Transverse colon (tissue), 4 donors: ENCODE results near the gene VRTN. TPM values are rescaled to one million over a fixed set of nuclear protein-coding genes. Genes with fewer than 3 reads are reported as not detected.
A peak's percentile ranks its signal among the peaks of the same experiment; 100 is the strongest.

Source experiments
- DNase-seq: peaks from one replicate; pipeline ENCODE4 v3.0.0-alpha.2; 2019
- H3K27ac ChIP-seq, 4 donors: fragments of 200-600 bp; sonication (generic); 2 replicates each; pipeline ENCODE4 v1.5.1; 2016 to 2018; ENCODE audit warnings: inconsistent platforms in 4 of 4
- H3K27me3 ChIP-seq: fragments of 200-600 bp; sonication (generic); 2 replicates; pipeline ENCODE4 v1.5.1; 2017; ENCODE audit warnings: inconsistent platforms
- H3K36me3 ChIP-seq, 4 donors: fragments of 200-600 bp; sonication (generic); 2 replicates each; pipeline ENCODE4 v1.5.1; 2017 to 2019; ENCODE audit warnings: inconsistent platforms in 4 of 4
- H3K4me1 ChIP-seq, 4 donors: fragments of 200-600 bp; sonication (generic); 2 replicates each; pipeline ENCODE4 v1.5.1; 2017 to 2020; ENCODE audit warnings: inconsistent platforms in 4 of 4
- H3K4me3 ChIP-seq, 4 donors: fragments of 200-600 bp; sonication (generic); 1 replicate in 1 of 4; 2 replicates in 3 of 4; pipeline versions ENCODE4 v1.5.1 to v1.6.1; 2017 to 2019; ENCODE audit warnings: inconsistent platforms in 4 of 4
- H3K9me3 ChIP-seq, 2 donors: fragments of 200-600 bp; sonication (generic); 2 replicates each; pipeline ENCODE4 v1.5.1; 2017 to 2019; ENCODE audit warnings: inconsistent platforms in 2 of 2
- EP300 ChIP-seq: sonication (generic); formaldehyde crosslinking; IDR thresholded peaks from one replicate; pipeline ENCODE4 v1.6.1; 2017; ENCODE audit warnings: antibody characterized with exemption, low read depth
- POLR2A ChIP-seq: fragments of 450-650 bp; IDR thresholded peaks from one replicate; pipeline ENCODE4 v1.6.1; 2016; ENCODE audit warnings: antibody characterized with exemption, mild to moderate bottlenecking, moderate library complexity
- POLR2AphosphoS5 ChIP-seq, 3 donors: sonication (generic); formaldehyde crosslinking; IDR thresholded peaks; one replicate each; pipeline ENCODE4 v1.6.1; 2016; ENCODE audit warnings: antibody characterized with exemption in 3 of 3
- WGBS, 2 donors: methylation state at CpG; one replicate each; pipeline ENCODE4 v1.1.5; 2018; ENCODE audit warnings: low coverage in 1 of 2; 5-methylcytosine and 5-hydroxymethylcytosine counted together
- in situ Hi-C, 4 donors: fragments of 200-750 bp; cut with MboI; loops; one replicate each; pipeline versions ENCODE4 v1.15.0 to v1.15.1; 2017; ENCODE audit warnings: low sequenced_read_pairs in 3 of 4, low pct_ligation_motif_present in 1 of 4, low pct_unique_long_range_greater_than_20kb in 1 of 4
- intact Hi-C: fragments of 100-400 bp; cut with DNase I; formaldehyde crosslinking; loops from one replicate; pipeline ENCODE4 v1.15.1; 2023; ENCODE audit warnings: low total_unique reads
- total RNA-seq, 4 donors: library from RNA; depleted of rRNA; stranded (reverse); fragments of >200 nt; gene quantifications; one replicate each; pipeline ENCODE4 v1.1.0, GENCODE V29; 2016
- TF ChIP-seq, protein P1 (sequence below), 5 experiments: fragments of 200-600 bp in 3 of 5; fragments of 450-650 bp in 2 of 5; sonication (generic) in 3 of 5; IDR thresholded peaks; 1 replicate in 2 of 5; 2 replicates in 3 of 5; pipeline ENCODE4 v1.5.1; 2016 to 2017; ENCODE audit warnings: antibody characterized with exemption in 5 of 5, inconsistent platforms in 3 of 5, mild to moderate bottlenecking in 2 of 5, moderate library complexity in 1 of 5

VRTN gene
- total RNA-seq, 4 donors from 2014 or later, result not detected

DNA sequence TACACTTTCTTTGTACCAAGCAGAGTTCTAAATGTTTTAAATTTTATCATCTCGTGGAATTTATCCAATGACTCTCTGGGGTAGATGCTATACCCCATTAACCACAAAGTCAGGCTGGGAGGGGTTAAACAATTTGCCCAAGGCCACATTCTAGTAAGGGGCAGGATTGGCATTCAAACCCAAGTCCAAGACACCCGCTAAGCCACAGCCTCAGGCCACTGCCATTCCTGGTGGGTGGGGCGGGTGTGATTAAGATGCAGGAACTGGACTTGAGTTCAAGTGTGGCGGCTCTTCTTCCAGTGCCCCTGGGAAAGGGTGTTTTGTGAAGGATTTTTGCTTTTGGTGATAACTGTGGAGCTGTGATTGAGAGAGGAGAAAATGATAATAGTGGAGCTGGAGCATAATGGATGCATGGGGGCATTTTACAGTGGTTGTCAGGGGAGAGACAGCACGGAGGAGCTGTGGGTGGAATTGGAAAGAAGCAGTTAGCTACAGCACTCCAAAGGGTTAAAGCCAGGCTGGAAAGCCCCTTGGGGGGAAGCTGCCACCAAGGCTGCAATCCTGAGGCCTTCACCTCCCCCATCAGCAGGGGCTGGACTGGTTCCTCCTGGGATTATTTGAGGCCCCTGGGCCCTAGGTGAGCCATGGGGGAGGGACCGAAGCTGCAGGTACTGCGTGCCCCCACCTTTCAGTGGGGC is 1.0 kb upstream of the VRTN start:
- WGBS, 2 donors, result 73 to 80% methylated on average over 2 to 7 of the region's 7 CpGs
- DNase-seq, result no peak
- in situ Hi-C loops, result no loop called here

DNA sequence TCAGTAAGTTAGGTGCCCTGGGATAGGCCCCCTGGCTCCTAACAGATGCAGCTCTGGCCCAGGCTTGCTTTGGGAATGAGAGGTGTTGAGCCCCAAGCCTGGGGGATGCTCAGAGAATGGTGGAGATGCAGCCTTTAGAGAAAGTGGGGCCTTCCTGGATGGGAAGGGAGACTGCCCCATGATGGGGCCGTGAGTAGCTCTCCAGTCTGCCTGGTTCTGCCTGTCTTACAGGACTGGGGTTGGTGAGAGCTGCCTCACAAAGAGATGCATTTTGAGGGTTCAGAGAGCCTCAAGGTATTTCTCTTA is 523 bp upstream of the VRTN start:
- Histone ChIP-seq H3K27me3 (peaks cover 14% of the 10 kb centered on the region), H3K36me3 (no peaks in the 10 kb centered on the region), H3K27ac (no peak overlapping the region), H3K4me3 (no peak overlapping the region), H3K9me3 (no peaks in the 10 kb centered on the region), H3K4me1 (peaks cover 0 to 9% (median 7%) of the 10 kb centered on the region in 4 donors)
- 63% methylated on average over 1 of the region's 1 CpG; no CpG with 5 or more reads in 1 of the 2 donors for WGBS, 2 donors
- DNase-seq, result no peak
- TF ChIP-seq POLR2AphosphoS5 (IDR thresholded peaks at IDR 0.05), result no peak
- no peak for TF ChIP-seq EP300
- TF ChIP-seq, protein P1, sequence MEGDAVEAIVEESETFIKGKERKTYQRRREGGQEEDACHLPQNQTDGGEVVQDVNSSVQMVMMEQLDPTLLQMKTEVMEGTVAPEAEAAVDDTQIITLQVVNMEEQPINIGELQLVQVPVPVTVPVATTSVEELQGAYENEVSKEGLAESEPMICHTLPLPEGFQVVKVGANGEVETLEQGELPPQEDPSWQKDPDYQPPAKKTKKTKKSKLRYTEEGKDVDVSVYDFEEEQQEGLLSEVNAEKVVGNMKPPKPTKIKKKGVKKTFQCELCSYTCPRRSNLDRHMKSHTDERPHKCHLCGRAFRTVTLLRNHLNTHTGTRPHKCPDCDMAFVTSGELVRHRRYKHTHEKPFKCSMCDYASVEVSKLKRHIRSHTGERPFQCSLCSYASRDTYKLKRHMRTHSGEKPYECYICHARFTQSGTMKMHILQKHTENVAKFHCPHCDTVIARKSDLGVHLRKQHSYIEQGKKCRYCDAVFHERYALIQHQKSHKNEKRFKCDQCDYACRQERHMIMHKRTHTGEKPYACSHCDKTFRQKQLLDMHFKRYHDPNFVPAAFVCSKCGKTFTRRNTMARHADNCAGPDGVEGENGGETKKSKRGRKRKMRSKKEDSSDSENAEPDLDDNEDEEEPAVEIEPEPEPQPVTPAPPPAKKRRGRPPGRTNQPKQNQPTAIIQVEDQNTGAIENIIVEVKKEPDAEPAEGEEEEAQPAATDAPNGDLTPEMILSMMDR (IDR thresholded peaks at IDR 0.05), result no peak
- TF ChIP-seq POLR2A, result no peak
- in situ Hi-C loops (no loop called here), intact Hi-C loops (no loop called here)

More for the DNA sequence above, 1.0 kb upstream of the VRTN start:
- TF ChIP-seq POLR2AphosphoS5 (IDR thresholded peaks at IDR 0.05), result no peak
- TF ChIP-seq EP300, result no peak
- TF ChIP-seq POLR2A, result no peak
- no peak overlapping the region for H3K27ac ChIP-seq
- no peaks in the 10 kb centered on the region for H3K9me3 ChIP-seq
- intact Hi-C loops, result no loop called here
- peaks cover 0 to 9% (median 7%) of the 10 kb centered on the region in 4 donors for H3K4me1 ChIP-seq
- H3K27me3 ChIP-seq, result peaks cover 14% of the 10 kb centered on the region
- no peaks in the 10 kb centered on the region for H3K36me3 ChIP-seq
- H3K4me3 ChIP-seq, result no peak overlapping the region

- TF ChIP-seq, protein P1 (IDR thresholded peaks at IDR 0.05), result no peak
- no peak for TF ChIP-seq POLR2AphosphoS5 (IDR thresholded peaks at IDR 0.05)
- TF ChIP-seq POLR2A, result no peak
- TF ChIP-seq EP300, result no peak
- Histone ChIP-seq H3K36me3 (no peaks in the 10 kb centered on the region), H3K4me1 (peaks cover 0 to 9% (median 7%) of the 10 kb centered on the region in 4 donors), H3K27ac (no peak overlapping the region), H3K27me3 (peaks cover 14% of the 10 kb centered on the region), H3K4me3 (no peak overlapping the region), H3K9me3 (no peaks in the 10 kb centered on the region)
- intact Hi-C loops (no loop called here), in situ Hi-C loops (no loop called here)
- no peak for DNase-seq
- WGBS, 2 donors, result 61 to 80% methylated on average over 1 to 17 of the region's 17 CpGs
These were observed 628 bp downstream of the VRTN start for GRCh38 chr14:74348735-74349463.

- Histone ChIP-seq H3K27ac (no peak overlapping the region), H3K4me1 (peaks cover 0 to 9% (median 7%) of the 10 kb centered on the region in 4 donors), H3K36me3 (no peaks in the 10 kb centered on the region), H3K27me3 (peaks cover 14% of the 10 kb centered on the region), H3K4me3 (no peak overlapping the region), H3K9me3 (no peaks in the 10 kb centered on the region)
- TF ChIP-seq, protein P1 (IDR thresholded peaks at IDR 0.05), result no peak
- TF ChIP-seq POLR2AphosphoS5 (IDR thresholded peaks at IDR 0.05), result no peak
- TF ChIP-seq POLR2A, result no peak
- no peak for TF ChIP-seq EP300
- intact Hi-C loops (no loop called here), in situ Hi-C loops (no loop called here)
- DNase-seq, result peak; percentile 24
- WGBS, 2 donors, result 40 to 41% methylated on average over 1 to 4 of the region's 4 CpGs
These were observed 1.5 kb downstream of the VRTN start for GRCh38 chr14:74349757-74350156.
